Measurements from ENCODE around the gene LRP1B.

- TF ChIP-seq, protein P1, sequence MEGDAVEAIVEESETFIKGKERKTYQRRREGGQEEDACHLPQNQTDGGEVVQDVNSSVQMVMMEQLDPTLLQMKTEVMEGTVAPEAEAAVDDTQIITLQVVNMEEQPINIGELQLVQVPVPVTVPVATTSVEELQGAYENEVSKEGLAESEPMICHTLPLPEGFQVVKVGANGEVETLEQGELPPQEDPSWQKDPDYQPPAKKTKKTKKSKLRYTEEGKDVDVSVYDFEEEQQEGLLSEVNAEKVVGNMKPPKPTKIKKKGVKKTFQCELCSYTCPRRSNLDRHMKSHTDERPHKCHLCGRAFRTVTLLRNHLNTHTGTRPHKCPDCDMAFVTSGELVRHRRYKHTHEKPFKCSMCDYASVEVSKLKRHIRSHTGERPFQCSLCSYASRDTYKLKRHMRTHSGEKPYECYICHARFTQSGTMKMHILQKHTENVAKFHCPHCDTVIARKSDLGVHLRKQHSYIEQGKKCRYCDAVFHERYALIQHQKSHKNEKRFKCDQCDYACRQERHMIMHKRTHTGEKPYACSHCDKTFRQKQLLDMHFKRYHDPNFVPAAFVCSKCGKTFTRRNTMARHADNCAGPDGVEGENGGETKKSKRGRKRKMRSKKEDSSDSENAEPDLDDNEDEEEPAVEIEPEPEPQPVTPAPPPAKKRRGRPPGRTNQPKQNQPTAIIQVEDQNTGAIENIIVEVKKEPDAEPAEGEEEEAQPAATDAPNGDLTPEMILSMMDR (IDR thresholded peaks at IDR 0.05; ENCODE audit: low read depth, low read length, poor library complexity, severe bottlenecking) = no peak
- TF ChIP-seq EZH2phosphoT487 (IDR thresholded peaks at IDR 0.05; ENCODE audit: borderline replicate concordance, low read length) = no peak
These were observed 746.1 kb downstream of the LRP1B start for GRCh38 chr2:141384676-141385075.
